Endothelial cell of umbilical vein (primary cell): ENCODE results near the gene CNN2. TPM values are rescaled to one million over a fixed set of nuclear protein-coding genes. Genes with fewer than 3 reads are reported as not detected.

Experiments used
- BruUV-seq: library from RNA; stranded (reverse); fragments of 400-500 nt; replicated peaks from 2 replicates; lab custom pipeline; 2021; lab: Mats Ljungman, UMichigan
- CTCF ChIA-PET: fragments of 300-600, 350-600 bp; sonication (Branson Sonifier 250); formaldehyde crosslinking; loops from one replicate; lab custom pipeline; 2021; ENCODE audit warnings: antibody characterized with exemption, inconsistent platforms; lab: Charles Lee
- POLR2A ChIA-PET: fragments of 300-600, 350-600 bp; sonication (Branson Sonifier 250); formaldehyde crosslinking; loops from one replicate; lab custom pipeline; 2021; ENCODE audit warnings: antibody characterized with exemption, inconsistent platforms; lab: Charles Lee
- DNase-seq: peaks from one replicate; pipeline ENCODE4 v3.0.0-alpha.2; 2011; ENCODE audit warnings: low read depth, low spot score
- FAIRE-seq: peaks from 2 replicates; lab custom pipeline; 2011; peaks lifted over from hg19 to GRCh38; lab: Jason Lieb, UNC
- H2AFZ ChIP-seq: 2 replicates; pipeline ENCODE4 v1.6.0; 2012; ENCODE audit warnings: low read depth, low read length, control low read depth, inconsistent platforms
- H3K27ac ChIP-seq: 2 replicates; pipeline ENCODE4 v1.5.1; 2011; ENCODE audit warnings: low read depth, mild to moderate bottlenecking, control low read depth, low read length, moderate library complexity; ENCODE audit not compliant: insufficient read depth
- H3K27me3 ChIP-seq, 2 experiments: 2 replicates each; pipeline versions ENCODE4 v1.6.0 to v1.6.1; 2011; ENCODE audit warnings: low read length in 2 of 2, mixed read lengths in 1 of 2; ENCODE audit not compliant: control insufficient read depth in 2 of 2, insufficient read depth in 2 of 2
- H3K36me3 ChIP-seq, 2 experiments: 2 replicates in 1 of 2; 3 replicates in 1 of 2; pipeline ENCODE4 v1.5.1; 2011; ENCODE audit warnings: low read length in 2 of 2, mild to moderate bottlenecking in 1 of 2, moderate library complexity in 1 of 2; ENCODE audit not compliant: control insufficient read depth in 2 of 2, insufficient read depth in 2 of 2; ENCODE audit errors: extremely low read depth in 1 of 2
- H3K4me1 ChIP-seq: 3 replicates; pipeline ENCODE4 v1.5.1; 2011; ENCODE audit warnings: mild to moderate bottlenecking, low read length; ENCODE audit not compliant: control insufficient read depth, insufficient read depth; ENCODE audit errors: extremely low read depth
- H3K4me2 ChIP-seq: 2 replicates; pipeline ENCODE4 v1.6.1; 2011; ENCODE audit warnings: low read length, control low read depth, mixed read lengths; ENCODE audit not compliant: insufficient read depth
- H3K4me3 ChIP-seq, 3 experiments: fragments of 200-600 bp in 1 of 3; sonication (generic), shearing (Covaris generic) in 1 of 3; replicated peaks in 1 of 3; 2 replicates each; pipeline ENCODE4 v1.5.1; 2011 to 2016; ENCODE audit warnings: control low read depth in 3 of 3, low read length in 3 of 3, mild to moderate bottlenecking in 2 of 3, inconsistent platforms in 1 of 3, low read depth in 1 of 3, moderate library complexity in 1 of 3; ENCODE audit not compliant: insufficient read depth in 1 of 3
- H3K79me2 ChIP-seq: 2 replicates; pipeline ENCODE4 v1.6.0; 2012; ENCODE audit warnings: low read length, inconsistent platforms; ENCODE audit not compliant: control insufficient read depth, insufficient read depth
- H3K9ac ChIP-seq: replicated peaks from 2 replicates; pipeline ENCODE3; 2011; ENCODE audit warnings: low read length, control low read depth; ENCODE audit not compliant: insufficient read depth; ENCODE audit errors: extremely low read depth
- H3K9me1 ChIP-seq: replicated peaks from 3 replicates; pipeline ENCODE4 v1.6.0; 2011; ENCODE audit warnings: mild to moderate bottlenecking, low read length; ENCODE audit not compliant: control insufficient read depth, insufficient read depth; ENCODE audit errors: extremely low read depth
- H3K9me3 ChIP-seq: replicated peaks from 2 replicates; pipeline ENCODE4 v1.5.1; 2012; ENCODE audit warnings: low read length, inconsistent platforms; ENCODE audit not compliant: control insufficient read depth, insufficient read depth
- H4K20me1 ChIP-seq: replicated peaks from 2 replicates; pipeline ENCODE3; 2011; ENCODE audit warnings: mild to moderate bottlenecking, low read length; ENCODE audit not compliant: control insufficient read depth, insufficient read depth; ENCODE audit errors: extremely low read depth
- EZH2 ChIP-seq: IDR thresholded peaks from 2 replicates; pipeline ENCODE4 v1.6.1; 2012; ENCODE audit warnings: borderline replicate concordance, low read depth, mild to moderate bottlenecking, moderate library complexity, low read length, inconsistent platforms; ENCODE audit not compliant: severe bottlenecking
- FOS ChIP-seq: IDR thresholded peaks from 2 replicates; pipeline ENCODE4 v1.6.1; 2011; ENCODE audit warnings: mild to moderate bottlenecking, low read length, moderate library complexity, borderline replicate concordance; ENCODE audit not compliant: insufficient read depth
- GATA2 ChIP-seq: IDR thresholded peaks from 2 replicates; pipeline ENCODE4 v1.7.0; 2011; ENCODE audit warnings: low read depth, mild to moderate bottlenecking, moderate library complexity, mixed read lengths, low read length; ENCODE audit not compliant: insufficient read length, insufficient read depth
- JUN ChIP-seq: IDR thresholded peaks from 2 replicates; pipeline ENCODE4 v1.6.1; 2011; ENCODE audit warnings: borderline replicate concordance, low read depth; ENCODE audit not compliant: insufficient read length, insufficient read depth
- MYC ChIP-seq: IDR thresholded peaks from one replicate; pipeline ENCODE4 v1.6.1; 2011; ENCODE audit warnings: mild to moderate bottlenecking, low read depth, low read length
- POLR2A ChIP-seq: IDR thresholded peaks from 2 replicates; pipeline ENCODE4 v1.6.1; 2012; ENCODE audit warnings: low read depth, mild to moderate bottlenecking, control low read depth, low read length
- POLR2AphosphoS5 ChIP-seq: IDR thresholded peaks from 2 replicates; pipeline ENCODE4 v1.6.1; 2012; ENCODE audit warnings: low read depth, mild to moderate bottlenecking, control low read depth, low read length, moderate library complexity; ENCODE audit not compliant: insufficient read depth
- dilution Hi-C: fragments of 300-500 bp; cut with MboI; formaldehyde crosslinking; loops from one replicate; pipeline ENCODE4 v1.15.0; 2019; ENCODE audit warnings: low sequenced_read_pairs; ENCODE audit not compliant: extremely low pct_ligation_motif_present
- intact Hi-C: fragments of 100-400 bp; cut with micrococcal nuclease; formaldehyde crosslinking; loops from one replicate; pipeline ENCODE4 v1.10.0; 2022
- polyA plus RNA-seq, 4 experiments: library from polyadenylated mRNA; depleted of rRNA in 3 of 4; stranded (reverse) in 3 of 4; unstranded in 1 of 4; fragments of >200 nt; gene quantifications; 2 replicates each; pipeline versions ENCODE4 v1.2.1 to v1.2.3, GENCODE V29; 2011 to 2012; ENCODE audit warnings: missing spikeins in 1 of 4
- total RNA-seq: library from RNA; stranded (reverse); gene quantifications from 2 replicates; pipeline ENCODE4 v1.2.3, GENCODE V29; 2021
- TF ChIP-seq, protein P1 (sequence below): IDR thresholded peaks from 2 replicates; pipeline ENCODE4 v1.6.1; 2011; ENCODE audit not compliant: insufficient read depth, insufficient read length
- TF ChIP-seq, protein P2 (sequence below), 2 donors: IDR thresholded peaks; 1 replicate in 1 of 2; 2 replicates in 1 of 2; pipeline ENCODE4 v1.5.1; 2011; ENCODE audit warnings: low read length in 2 of 2, mild to moderate bottlenecking in 2 of 2, moderate library complexity in 2 of 2, control low read depth in 1 of 2, inconsistent platforms in 1 of 2, low read depth in 1 of 2; ENCODE audit not compliant: insufficient read depth in 1 of 2; ENCODE audit errors: extremely low read depth in 1 of 2

The CNN2 gene
- total and polyA plus RNA-seq, 2 donors (not counting 3 experiments of a cell fraction or from before 2014, with no cell fraction given) = 207 to 286 TPM

DNA sequence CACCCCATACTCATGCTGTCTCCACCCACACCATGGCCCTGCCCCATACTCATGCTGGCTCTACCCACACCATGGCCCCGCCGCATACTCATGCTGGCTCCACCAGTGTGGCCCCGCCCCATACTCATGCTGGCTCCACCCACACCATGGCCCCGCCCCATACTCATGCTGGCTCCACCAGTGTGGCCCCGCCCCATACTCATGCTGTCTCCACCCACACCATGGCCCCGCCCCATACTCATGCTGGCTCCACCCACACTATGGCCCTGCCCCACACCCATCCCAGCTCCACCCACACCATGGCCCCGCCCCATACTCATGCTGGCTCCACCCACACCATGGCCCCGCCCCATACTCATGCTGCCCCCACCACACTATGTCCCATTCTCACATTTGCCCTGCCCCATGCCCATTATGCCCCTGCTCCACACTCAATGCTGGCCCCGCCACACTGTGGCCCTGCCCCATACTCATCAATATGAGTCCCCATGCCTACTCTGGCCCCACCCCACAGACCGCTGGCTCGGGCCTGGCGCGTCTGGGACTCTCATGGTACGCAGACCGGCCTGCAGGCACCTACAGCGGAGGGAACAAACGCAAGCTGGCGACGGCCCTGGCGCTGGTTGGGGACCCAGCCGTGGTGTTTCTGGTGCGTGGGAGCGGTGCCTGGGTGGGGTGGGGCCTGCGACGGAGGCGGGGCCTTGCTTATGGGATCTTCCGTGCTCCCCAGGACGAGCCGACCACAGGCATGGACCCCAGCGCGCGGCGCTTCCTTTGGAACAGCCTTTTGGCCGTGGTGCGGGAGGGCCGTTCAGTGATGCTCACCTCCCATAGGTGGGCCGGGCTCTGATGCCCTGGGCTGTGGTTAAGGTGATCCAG lies 36.9 kb downstream of the CNN2 start:
- dilution Hi-C loops = no loop called here
- ChIA-PET CTCF (no interaction called here), POLR2A (no interaction called here)

More for the DNA sequence above, 36.9 kb downstream of the CNN2 start:
- Histone ChIP-seq H3K4me2 (no peak overlapping the region), H3K9me3 (no peaks in the 10 kb centered on the region), H3K9ac (no peak overlapping the region), H3K4me1 (peaks cover 22% of the 10 kb centered on the region), H3K27ac (no peak overlapping the region), H3K4me3 (no peak overlapping the region), H2AFZ (no peak overlapping the region), H4K20me1 (no peaks in the 10 kb centered on the region), H3K79me2 (no peaks in the 10 kb centered on the region), H3K36me3 (no peaks in the 10 kb centered on the region), H3K27me3 (no peaks in the 10 kb centered on the region), H3K9me1 (no peaks in the 10 kb centered on the region)
- TF ChIP-seq POLR2A = no peak
- TF ChIP-seq POLR2AphosphoS5 = no peak
- no peak for TF ChIP-seq JUN
- TF ChIP-seq, protein P1, sequence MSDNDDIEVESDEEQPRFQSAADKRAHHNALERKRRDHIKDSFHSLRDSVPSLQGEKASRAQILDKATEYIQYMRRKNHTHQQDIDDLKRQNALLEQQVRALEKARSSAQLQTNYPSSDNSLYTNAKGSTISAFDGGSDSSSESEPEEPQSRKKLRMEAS = no peak
- no peak for TF ChIP-seq EZH2
- TF ChIP-seq MYC = no peak
- TF ChIP-seq, protein P2, sequence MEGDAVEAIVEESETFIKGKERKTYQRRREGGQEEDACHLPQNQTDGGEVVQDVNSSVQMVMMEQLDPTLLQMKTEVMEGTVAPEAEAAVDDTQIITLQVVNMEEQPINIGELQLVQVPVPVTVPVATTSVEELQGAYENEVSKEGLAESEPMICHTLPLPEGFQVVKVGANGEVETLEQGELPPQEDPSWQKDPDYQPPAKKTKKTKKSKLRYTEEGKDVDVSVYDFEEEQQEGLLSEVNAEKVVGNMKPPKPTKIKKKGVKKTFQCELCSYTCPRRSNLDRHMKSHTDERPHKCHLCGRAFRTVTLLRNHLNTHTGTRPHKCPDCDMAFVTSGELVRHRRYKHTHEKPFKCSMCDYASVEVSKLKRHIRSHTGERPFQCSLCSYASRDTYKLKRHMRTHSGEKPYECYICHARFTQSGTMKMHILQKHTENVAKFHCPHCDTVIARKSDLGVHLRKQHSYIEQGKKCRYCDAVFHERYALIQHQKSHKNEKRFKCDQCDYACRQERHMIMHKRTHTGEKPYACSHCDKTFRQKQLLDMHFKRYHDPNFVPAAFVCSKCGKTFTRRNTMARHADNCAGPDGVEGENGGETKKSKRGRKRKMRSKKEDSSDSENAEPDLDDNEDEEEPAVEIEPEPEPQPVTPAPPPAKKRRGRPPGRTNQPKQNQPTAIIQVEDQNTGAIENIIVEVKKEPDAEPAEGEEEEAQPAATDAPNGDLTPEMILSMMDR (IDR thresholded peaks at IDR 0.05; ENCODE audit: extremely low read depth in 1 of 2, insufficient read depth in 1 of 2, low read depth in 1 of 2, low read length in 2 of 2) = no peak
- TF ChIP-seq FOS = no peak
- no peak for TF ChIP-seq GATA2
- BruUV-seq = no TSS peak
- DNase-seq = no peak
- intact Hi-C loops = no loop called here
- FAIRE-seq = no peak
